ENCODE data around the gene CSF3. TPM values are rescaled to one million over a fixed set of nuclear protein-coding genes. Genes with fewer than 3 reads are reported as not detected.

Gene CSF3, protein sequence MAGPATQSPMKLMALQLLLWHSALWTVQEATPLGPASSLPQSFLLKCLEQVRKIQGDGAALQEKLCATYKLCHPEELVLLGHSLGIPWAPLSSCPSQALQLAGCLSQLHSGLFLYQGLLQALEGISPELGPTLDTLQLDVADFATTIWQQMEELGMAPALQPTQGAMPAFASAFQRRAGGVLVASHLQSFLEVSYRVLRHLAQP
- not detected for polyA plus RNA-seq
- long read RNA-seq, donor 1 = 0 reads
- long read RNA-seq, donor 2 = 0 reads
- long read RNA-seq, donor 3 = 0 reads
- long read RNA-seq, donor 4 = 0 reads
- long read RNA-seq, donor 5 = 0 reads
- long read RNA-seq, donor 6, partial matches to known transcripts = 5 of 5 reads
- long read RNA-seq, donor 6, other reads (novel, unspliced or antisense) = 0 of 5 reads
- long read RNA-seq, donor 7 = 0 reads
- long read RNA-seq, donor 8, partial matches to known transcripts = 20 of 20 reads
- long read RNA-seq, donor 8, other reads (novel, unspliced or antisense) = 0 of 20 reads
- long read RNA-seq, donor 9 = 0 reads
- long read RNA-seq, donor 10 = 0 reads
- long read RNA-seq, donor 11 = 0 reads

- no CpG with 5 or more reads among the region's 20 CpGs for WGBS (ENCODE audit: insufficient coverage, low lambda C conversion rate)
- Histone ChIP-seq H3K36me3 (ENCODE audit: control insufficient read depth, insufficient read depth, low read length) (peaks cover 19% of the 10 kb centered on the region), H3K27ac (ENCODE audit: low read length) (no peak within 1 kb of the TSS), H3K4me3 (ENCODE audit: low read length) (no peak within 1 kb of the TSS), H3K4me1 (ENCODE audit: control insufficient read depth, insufficient read depth, low read length) (peaks cover 13% of the 10 kb centered on the region), H3K27me3 (ENCODE audit: control insufficient read depth, insufficient read depth, low read length) (no peaks in the 10 kb centered on the region), H3K9me3 (ENCODE audit: control insufficient read depth, low read depth, low read length) (no peaks in the 10 kb centered on the region)
- DNase-seq = peak in 1 of 2 donors; percentile 46
Measured at GRCh38 chr17:40015005-40015997, at the start of gene CSF3. CSF3 (plus strand) TSS chr17:40015440; CDS start chr17:40015475, 35 bp downstream.

GRCh38 chr17:39966771-39967170, 48.5 kb upstream of the CSF3 start:
- Histone ChIP-seq H3K4me3 (ENCODE audit: low read length) (no peak overlapping the region), H3K27me3 (ENCODE audit: control insufficient read depth, insufficient read depth, low read length) (peaks cover 7% of the 10 kb centered on the region), H3K27ac (ENCODE audit: low read length) (no peak overlapping the region), H3K4me1 (ENCODE audit: control insufficient read depth, insufficient read depth, low read length) (peaks cover 9% of the 10 kb centered on the region), H3K36me3 (ENCODE audit: control insufficient read depth, insufficient read depth, low read length) (no peaks in the 10 kb centered on the region), H3K9me3 (ENCODE audit: control insufficient read depth, low read depth, low read length) (no peaks in the 10 kb centered on the region)
- DNase-seq = no peak
- WGBS (ENCODE audit: insufficient coverage, low lambda C conversion rate) = no CpG with 5 or more reads among the region's 6 CpGs

GRCh38 chr17:39968761-39969160, 46.5 kb upstream of the CSF3 start:
- peaks cover 9% of the 10 kb centered on the region for H3K4me1 ChIP-seq (ENCODE audit: control insufficient read depth, insufficient read depth, low read length)
- DNase-seq = peak in 1 of 2 donors; percentile 58
- H3K36me3 ChIP-seq (ENCODE audit: control insufficient read depth, insufficient read depth, low read length) = no peaks in the 10 kb centered on the region
- H3K4me3 ChIP-seq (ENCODE audit: low read length) = no peak overlapping the region
- peaks cover 11% of the 10 kb centered on the region for H3K27me3 ChIP-seq (ENCODE audit: control insufficient read depth, insufficient read depth, low read length)
- no peaks in the 10 kb centered on the region for H3K9me3 ChIP-seq (ENCODE audit: control insufficient read depth, low read depth, low read length)
- H3K27ac ChIP-seq (ENCODE audit: low read length) = no peak overlapping the region
- 20% methylated on average over 1 of the region's 2 CpGs for WGBS (ENCODE audit: insufficient coverage, low lambda C conversion rate)

DNA sequence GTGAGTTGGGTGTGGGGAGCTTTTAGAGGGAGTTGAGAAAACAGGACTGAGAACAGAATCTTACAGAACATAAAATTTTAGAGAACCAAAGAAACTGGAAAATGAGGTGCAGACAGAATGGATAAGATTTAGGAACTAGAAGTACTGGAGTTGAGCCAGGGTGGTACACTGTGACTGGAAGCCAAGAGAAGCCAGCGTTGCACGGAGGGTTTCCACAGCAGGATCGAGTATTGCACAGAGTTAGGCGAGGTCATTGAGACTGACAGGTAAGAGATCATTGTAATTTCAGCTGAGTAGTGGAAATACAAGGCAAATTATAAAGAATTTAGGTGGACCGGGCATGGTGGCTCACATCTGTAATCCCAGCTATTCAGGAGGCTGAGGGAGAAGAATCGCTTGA, 45.9 kb upstream of the CSF3 start:
- no peak for DNase-seq
- no peaks in the 10 kb centered on the region for H3K9me3 ChIP-seq (ENCODE audit: control insufficient read depth, low read depth, low read length)
- no peak overlapping the region for H3K4me3 ChIP-seq (ENCODE audit: low read length)
- H3K4me1 ChIP-seq (ENCODE audit: control insufficient read depth, insufficient read depth, low read length) = peaks cover 9% of the 10 kb centered on the region
- no peak overlapping the region for H3K27ac ChIP-seq (ENCODE audit: low read length)
- H3K27me3 ChIP-seq (ENCODE audit: control insufficient read depth, insufficient read depth, low read length) = peaks cover 11% of the 10 kb centered on the region
- WGBS (ENCODE audit: insufficient coverage, low lambda C conversion rate) = 100% methylated on average over 2 of the region's 6 CpGs
- no peaks in the 10 kb centered on the region for H3K36me3 ChIP-seq (ENCODE audit: control insufficient read depth, insufficient read depth, low read length)

- WGBS (ENCODE audit: insufficient coverage, low lambda C conversion rate) = no CpG with 5 or more reads among the region's 7 CpGs
- H3K27me3 ChIP-seq (ENCODE audit: control insufficient read depth, insufficient read depth, low read length) = peaks cover 11% of the 10 kb centered on the region
- no peak overlapping the region for H3K4me3 ChIP-seq (ENCODE audit: low read length)
- peak; percentile 78 to 91 for DNase-seq
- H3K27ac ChIP-seq (ENCODE audit: low read length) = peak overlapping the region; percentile 9
- peaks cover 9% of the 10 kb centered on the region for H3K4me1 ChIP-seq (ENCODE audit: control insufficient read depth, insufficient read depth, low read length)
- H3K36me3 ChIP-seq (ENCODE audit: control insufficient read depth, insufficient read depth, low read length) = no peaks in the 10 kb centered on the region
- no peaks in the 10 kb centered on the region for H3K9me3 ChIP-seq (ENCODE audit: control insufficient read depth, low read depth, low read length)
Measured at GRCh38 chr17:39970157-39970692, 45.0 kb upstream of the CSF3 start.

DNA sequence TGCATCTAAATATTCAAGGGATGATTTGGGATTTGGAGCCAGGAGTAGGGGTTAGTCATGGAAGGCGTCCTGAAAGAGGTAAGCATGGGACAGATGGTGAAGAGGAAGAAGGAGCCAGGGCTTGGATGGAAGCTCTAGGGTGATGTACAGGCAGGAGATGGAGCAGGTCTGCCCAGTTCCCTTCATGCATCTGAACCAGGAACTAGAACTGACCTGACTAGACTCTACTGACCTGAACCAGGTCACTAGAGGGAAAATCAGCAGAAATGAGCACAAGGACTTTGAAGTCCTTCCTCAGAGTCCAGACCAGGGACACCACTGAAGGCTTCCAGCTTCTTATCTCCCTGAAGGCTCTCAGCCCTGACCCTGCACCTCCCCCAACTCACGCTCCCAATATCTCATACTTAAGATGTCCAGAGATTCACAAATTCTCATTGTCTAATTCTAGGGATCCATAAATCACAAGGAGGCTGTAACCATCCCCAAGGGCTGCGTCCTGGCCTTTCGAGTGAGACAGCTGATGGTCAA, 44.1 kb upstream of the CSF3 start:
- Histone ChIP-seq H3K36me3 (ENCODE audit: control insufficient read depth, insufficient read depth, low read length) (no peaks in the 10 kb centered on the region), H3K27ac (ENCODE audit: low read length) (no peak overlapping the region), H3K27me3 (ENCODE audit: control insufficient read depth, insufficient read depth, low read length) (peaks cover 11% of the 10 kb centered on the region), H3K4me3 (ENCODE audit: low read length) (no peak overlapping the region), H3K9me3 (ENCODE audit: control insufficient read depth, low read depth, low read length) (no peaks in the 10 kb centered on the region), H3K4me1 (ENCODE audit: control insufficient read depth, insufficient read depth, low read length) (peaks cover 9% of the 10 kb centered on the region)
- peak in 1 of 2 donors; percentile 20 for DNase-seq
- 100% methylated on average over 1 of the region's 4 CpGs for WGBS (ENCODE audit: insufficient coverage, low lambda C conversion rate)

GRCh38 chr17:39972271-39972670, 43.0 kb upstream of the CSF3 start:
- no peak overlapping the region for H3K4me3 ChIP-seq (ENCODE audit: low read length)
- H3K9me3 ChIP-seq (ENCODE audit: control insufficient read depth, low read depth, low read length) = no peaks in the 10 kb centered on the region
- no peak for DNase-seq
- peaks cover 15% of the 10 kb centered on the region for H3K27me3 ChIP-seq (ENCODE audit: control insufficient read depth, insufficient read depth, low read length)
- 60% methylated on average over 1 of the region's 3 CpGs for WGBS (ENCODE audit: insufficient coverage, low lambda C conversion rate)
- H3K4me1 ChIP-seq (ENCODE audit: control insufficient read depth, insufficient read depth, low read length) = peaks cover 9% of the 10 kb centered on the region
- no peaks in the 10 kb centered on the region for H3K36me3 ChIP-seq (ENCODE audit: control insufficient read depth, insufficient read depth, low read length)
- H3K27ac ChIP-seq (ENCODE audit: low read length) = no peak overlapping the region

DNA sequence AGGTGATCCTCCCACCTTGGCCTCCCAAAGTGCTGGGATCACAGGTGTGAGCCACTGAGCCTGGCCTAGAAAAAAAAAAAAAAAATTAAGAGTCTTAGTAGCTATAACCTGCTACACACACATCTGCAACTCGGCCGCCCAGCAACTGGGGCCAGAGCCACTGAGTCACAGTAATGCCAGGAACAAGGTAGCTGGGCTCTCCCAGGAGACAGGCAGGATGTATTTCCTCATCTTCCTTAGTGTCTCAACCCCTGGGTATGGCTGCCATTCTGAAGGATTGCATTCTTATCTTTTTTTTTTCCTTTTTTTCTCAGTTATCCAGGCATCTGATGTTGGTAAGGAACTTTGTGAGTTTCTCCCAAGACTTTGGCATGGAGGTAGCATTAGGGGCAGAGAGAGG, 41.7 kb upstream of the CSF3 start:
- Histone ChIP-seq H3K27me3 (ENCODE audit: control insufficient read depth, insufficient read depth, low read length) (peaks cover 15% of the 10 kb centered on the region), H3K9me3 (ENCODE audit: control insufficient read depth, low read depth, low read length) (no peaks in the 10 kb centered on the region)
- no CpG with 5 or more reads among the region's 2 CpGs for WGBS (ENCODE audit: insufficient coverage, low lambda C conversion rate)

DNA sequence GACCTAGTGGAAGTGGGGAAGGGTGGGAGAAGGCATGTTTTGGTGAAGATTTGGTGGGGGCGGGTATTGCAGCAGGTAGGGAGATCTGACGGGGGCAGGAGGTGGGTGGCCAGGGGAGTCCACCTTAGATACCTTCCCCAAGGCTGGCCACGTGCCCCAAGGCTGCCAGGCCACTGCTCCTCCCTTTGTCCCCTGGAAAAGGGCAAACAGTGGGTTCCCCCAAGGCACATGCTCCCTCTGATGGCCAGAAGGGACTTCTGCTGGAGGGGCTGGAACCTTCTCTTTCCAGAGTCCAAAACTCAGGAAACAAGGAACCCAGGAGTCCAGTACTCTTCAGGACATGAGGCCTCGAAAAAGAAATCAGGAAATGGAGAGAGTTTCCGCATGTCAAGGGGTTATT, 40.8 kb upstream of the CSF3 start:
- WGBS (ENCODE audit: insufficient coverage, low lambda C conversion rate) = no CpG with 5 or more reads among the region's 5 CpGs
- H3K9me3 ChIP-seq (ENCODE audit: control insufficient read depth, low read depth, low read length) = no peaks in the 10 kb centered on the region
- no peak for DNase-seq

More for the DNA sequence above, 41.7 kb upstream of the CSF3 start:
- peaks cover 8% of the 10 kb centered on the region for H3K4me1 ChIP-seq (ENCODE audit: control insufficient read depth, insufficient read depth, low read length)
- no peaks in the 10 kb centered on the region for H3K36me3 ChIP-seq (ENCODE audit: control insufficient read depth, insufficient read depth, low read length)
- no peak overlapping the region for H3K27ac ChIP-seq (ENCODE audit: low read length)
- no peak for DNase-seq
- H3K4me3 ChIP-seq (ENCODE audit: low read length) = no peak overlapping the region

DNA sequence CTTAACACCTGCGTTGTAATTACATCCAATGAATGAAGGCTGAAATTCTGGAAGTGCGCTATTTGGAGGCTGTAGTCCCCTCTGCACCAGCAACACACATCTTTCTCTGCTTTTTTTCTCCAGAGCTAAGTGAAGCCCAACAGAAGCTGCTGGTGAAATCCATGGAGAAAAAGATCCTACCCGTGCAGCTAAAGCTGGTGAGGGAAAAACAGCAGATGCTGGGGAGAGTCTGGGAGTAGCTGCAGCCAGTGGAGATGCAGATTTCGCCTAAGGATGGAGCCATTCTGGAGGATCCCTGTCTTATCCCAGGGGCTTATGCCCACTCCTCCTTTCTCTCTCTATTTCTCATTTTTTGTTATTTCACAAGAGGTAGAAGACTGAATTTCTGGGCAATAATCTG, 39.4 kb upstream of the CSF3 start:
- WGBS (ENCODE audit: insufficient coverage, low lambda C conversion rate) = no CpG with 5 or more reads among the region's 4 CpGs
- Histone ChIP-seq H3K4me1 (ENCODE audit: control insufficient read depth, insufficient read depth, low read length) (no peaks in the 10 kb centered on the region), H3K27ac (ENCODE audit: low read length) (no peak overlapping the region), H3K27me3 (ENCODE audit: control insufficient read depth, insufficient read depth, low read length) (peaks cover 15% of the 10 kb centered on the region), H3K4me3 (ENCODE audit: low read length) (no peak overlapping the region), H3K9me3 (ENCODE audit: control insufficient read depth, low read depth, low read length) (no peaks in the 10 kb centered on the region), H3K36me3 (ENCODE audit: control insufficient read depth, insufficient read depth, low read length) (no peaks in the 10 kb centered on the region)
- no peak for DNase-seq

More for the DNA sequence above, 40.8 kb upstream of the CSF3 start:
- no peaks in the 10 kb centered on the region for H3K36me3 ChIP-seq (ENCODE audit: control insufficient read depth, insufficient read depth, low read length)
- H3K27ac ChIP-seq (ENCODE audit: low read length) = no peak overlapping the region
- H3K4me3 ChIP-seq (ENCODE audit: low read length) = no peak overlapping the region
- H3K4me1 ChIP-seq (ENCODE audit: control insufficient read depth, insufficient read depth, low read length) = peaks cover 3% of the 10 kb centered on the region
- peaks cover 15% of the 10 kb centered on the region for H3K27me3 ChIP-seq (ENCODE audit: control insufficient read depth, insufficient read depth, low read length)

Data from large intestine (tissue), 12 donors.